Right cardiac atrium (tissue), 5 donors: ENCODE data around the gene SIRPB1. TPM values are rescaled to one million over a fixed set of nuclear protein-coding genes. Genes with fewer than 3 reads are reported as not detected.
"Not testable (repeated sequence)": the region's sequence is repeated elsewhere in the genome, so short reads cannot be mapped to it uniquely, and the experiment has no call there.

Source experiments
- ATAC-seq, 2 donors: fragments of 200-7000 bp; cut with Tn5 transposase; one replicate each; pipeline versions ENCODE4 v1.8.0 to v1.9.1; 2020; ENCODE audit warnings: moderate library complexity in 2 of 2, mild to moderate bottlenecking in 1 of 2
- DNase-seq, 3 donors: peaks; one replicate each; pipeline ENCODE4 v3.0.0-alpha.2; 2020
- H3K27ac ChIP-seq: one replicate; pipeline ENCODE4 v1.5.1; 2013; ENCODE audit warnings: mild to moderate bottlenecking, low read length, control low read depth, moderate library complexity
- H3K27me3 ChIP-seq: one replicate; pipeline ENCODE4 v1.6.1; 2013; ENCODE audit not compliant: control insufficient read depth, insufficient read depth
- H3K4me1 ChIP-seq: one replicate; pipeline ENCODE4 v1.6.1; 2013; ENCODE audit warnings: low read length; ENCODE audit not compliant: control insufficient read depth, insufficient read depth
- H3K4me3 ChIP-seq: one replicate; pipeline ENCODE4 v1.5.1; 2013; ENCODE audit warnings: low read length, control low read depth
- H3K9me3 ChIP-seq: one replicate; pipeline ENCODE4 v1.6.1; 2013; ENCODE audit warnings: low read length; ENCODE audit not compliant: control insufficient read depth
- WGBS: extraction: QIAGEN DNeasy Blood & Tissue Kit; methylation state at CpG from one replicate; pipeline ENCODE4 v1.1.7; 2013; 5-methylcytosine and 5-hydroxymethylcytosine counted together
- intact Hi-C, 4 donors: fragments of 100-400 bp; cut with DNase I; formaldehyde crosslinking; loops; one replicate each; pipeline versions ENCODE4 v1.11.0 to v1.14.0; 2022 to 2023
- polyA plus RNA-seq: library from polyadenylated mRNA; stranded (reverse); fragments of 200-250 nt; gene quantifications from one replicate; pipeline ENCODE4 v1.2.3, GENCODE V29; 2013
- total RNA-seq, 4 donors: library from RNA; stranded (reverse); fragmentation: NEBNext Ultra II Directional; extraction: Animal tissue kit (Norgen Biotek cat#: 25700); gene quantifications; one replicate each; pipeline ENCODE4 v1.2.1, GENCODE V29; 2021
- donor health status: healthy with polysubstance abuse.
- donor health status: DM: no; HTN: yes; CAD: no.
- donor health status: DM: no; HTN: no; CAD: no.
- donor health status: DM: no; HTN: yes; CAD: no; lungs with severe emphysema.
- donor health status: DM: yes; HTN: yes; CAD: no.

The SIRPB1 gene
- total and polyA plus RNA-seq, 5 donors, result 0.35 to 7.2 (median 0.63) TPM

DNA sequence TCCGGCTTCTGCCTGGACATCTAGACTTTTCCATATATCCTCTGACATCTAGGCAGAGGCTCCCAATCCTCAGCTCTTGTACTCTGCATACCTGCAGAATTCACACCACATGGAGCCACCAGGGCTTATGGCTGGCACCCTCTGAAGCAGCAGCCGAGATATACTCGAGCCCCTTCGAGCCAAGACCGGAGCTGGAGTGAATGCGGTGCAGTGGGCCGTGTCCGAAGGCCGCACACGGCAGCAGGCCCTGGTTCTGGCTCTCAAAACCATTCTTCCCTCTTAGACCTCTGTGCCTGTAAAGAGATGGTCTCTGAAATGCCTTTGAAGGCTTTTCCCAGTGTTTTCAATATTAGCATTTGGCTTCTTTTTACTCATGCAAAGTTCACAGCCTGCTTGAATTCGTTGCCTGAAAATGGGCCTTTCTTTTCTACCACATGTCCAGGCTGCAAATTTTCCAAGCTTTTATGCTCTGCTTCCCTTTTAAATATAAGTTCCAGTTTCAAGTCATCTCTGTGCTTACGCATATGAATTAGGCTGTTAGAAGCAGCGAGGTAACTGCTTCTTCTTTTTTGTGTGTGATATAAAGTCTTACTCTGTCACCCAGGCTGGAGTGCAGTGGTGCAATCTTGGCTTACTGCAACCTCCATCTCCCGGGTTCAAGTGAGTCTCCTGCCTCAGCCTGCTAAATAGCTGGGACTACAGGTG, 3.8 kb upstream of the SIRPB1 start:
- H3K27ac ChIP-seq, result no peak overlapping the region
- no peaks in the 10 kb centered on the region for H3K9me3 ChIP-seq
- ATAC-seq (no peak), DNase-seq (no peak)
- intact Hi-C loops, result no loop called here
- no peaks in the 10 kb centered on the region for H3K4me1 ChIP-seq
- 89% methylated on average over 14 of the region's 14 CpGs for WGBS
- no peak overlapping the region for H3K4me3 ChIP-seq
- H3K27me3 ChIP-seq, result peaks cover 2% of the 10 kb centered on the region

DNA sequence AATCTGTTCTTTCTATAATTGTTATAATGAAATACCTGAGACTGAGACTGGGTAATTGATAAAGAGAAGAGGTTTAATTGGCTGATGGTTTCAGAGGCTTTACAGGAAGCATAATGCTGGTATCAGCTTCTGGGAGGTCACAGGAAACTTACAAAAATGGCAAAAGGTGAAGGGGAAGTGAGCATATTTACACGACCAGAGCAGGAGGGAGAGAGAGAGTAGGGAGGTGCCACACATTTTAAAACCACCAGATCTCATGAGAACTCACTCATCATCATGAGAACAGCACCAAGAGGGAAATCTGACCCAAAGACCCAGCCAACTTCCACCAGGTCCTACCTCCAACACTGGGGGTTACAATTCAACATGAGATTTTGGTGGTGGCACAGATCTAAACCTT, 2.6 kb upstream of the SIRPB1 start:
- Histone ChIP-seq H3K4me1 (no peaks in the 10 kb centered on the region), H3K9me3 (no peaks in the 10 kb centered on the region), H3K27ac (no peak overlapping the region), H3K27me3 (peaks cover 2% of the 10 kb centered on the region), H3K4me3 (no peak overlapping the region)
- WGBS, result 10% methylated on average over 1 of the region's 1 CpG
- ATAC-seq (no peak), DNase-seq (no peak)
- intact Hi-C loops, result no loop called here

DNA sequence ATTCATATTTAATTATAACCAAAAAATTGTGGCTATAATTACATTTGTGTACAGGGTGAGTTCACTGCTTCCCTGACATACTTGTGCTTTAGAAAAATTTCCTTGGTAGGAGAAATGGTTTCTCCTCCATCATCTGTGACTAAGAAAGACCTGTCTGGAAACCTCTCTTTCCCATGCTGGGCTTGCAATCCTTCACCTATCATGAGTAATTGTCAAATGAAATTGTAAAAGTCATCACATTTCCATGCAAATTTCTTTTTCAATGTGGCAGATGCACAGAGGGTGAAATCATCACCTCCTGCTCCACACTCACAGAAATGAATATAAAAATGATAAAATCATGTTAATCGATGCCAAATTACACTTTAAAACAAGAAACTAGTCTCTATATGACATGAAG, 1.5 kb upstream of the SIRPB1 start:
- Histone ChIP-seq H3K4me1 (no peaks in the 10 kb centered on the region), H3K27ac (no peak overlapping the region), H3K27me3 (no peaks in the 10 kb centered on the region), H3K9me3 (no peaks in the 10 kb centered on the region), H3K4me3 (no peak overlapping the region)
- intact Hi-C loops, result no loop called here
- 70% methylated on average over 1 of the region's 1 CpG for WGBS
- ATAC-seq (no peak), DNase-seq (no peak)

DNA sequence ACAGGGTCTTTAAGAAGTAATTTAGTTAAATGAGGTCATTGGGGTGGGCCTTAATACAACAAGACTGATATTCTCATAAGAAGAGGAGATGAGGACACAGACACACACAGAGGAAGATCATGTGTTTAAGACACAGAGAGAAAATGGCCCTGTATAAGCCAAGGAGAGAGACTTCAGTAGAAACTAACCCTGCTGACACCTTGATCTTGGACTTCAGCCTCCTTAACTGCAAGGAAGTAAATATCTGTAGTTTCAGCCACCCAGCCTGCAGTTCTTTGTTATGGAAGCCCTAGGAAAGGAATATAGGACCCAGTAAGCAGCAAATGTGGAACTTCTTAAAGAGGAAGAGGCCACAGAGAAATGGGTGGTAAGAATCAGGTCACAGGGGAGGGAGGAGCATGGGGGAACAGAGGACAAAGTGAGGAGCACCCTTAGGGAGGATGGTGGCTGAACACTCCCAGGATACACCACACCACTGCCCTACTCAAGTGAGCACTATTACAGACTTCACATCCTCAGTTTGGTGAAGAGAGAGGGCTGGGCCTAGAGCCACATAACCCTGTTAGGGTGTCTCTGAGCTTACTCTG, 762 bp downstream of the SIRPB1 start:
- no peak overlapping the region for H3K4me3 ChIP-seq
- H3K27me3 ChIP-seq, result no peaks in the 10 kb centered on the region
- no peaks in the 10 kb centered on the region for H3K9me3 ChIP-seq
- H3K4me1 ChIP-seq, result no peaks in the 10 kb centered on the region
- intact Hi-C loops, result no loop called here
- ATAC-seq (peak in 1 of 2 donors; percentile 19), DNase-seq (no peak)
- H3K27ac ChIP-seq, result no peak overlapping the region

DNA sequence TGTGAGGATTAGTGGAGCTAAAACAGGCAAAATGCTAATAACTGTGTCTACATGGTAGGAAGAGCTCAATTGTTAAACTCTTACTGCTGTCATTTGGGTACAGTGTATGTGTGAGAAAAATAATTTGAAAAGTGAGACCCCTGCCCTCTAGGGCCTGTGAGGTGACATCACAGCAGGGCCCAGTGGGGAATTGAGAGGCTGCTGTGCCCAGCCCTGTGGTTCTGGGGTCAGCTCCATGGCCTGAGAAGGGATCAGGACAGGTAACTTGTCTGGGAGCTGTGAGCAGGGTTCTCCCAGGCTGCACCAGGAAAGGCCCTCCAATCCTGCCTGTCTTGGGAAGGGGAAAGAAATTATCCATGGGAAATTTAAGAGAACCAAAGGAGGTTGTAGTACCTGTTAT, 1.3 kb downstream of the SIRPB1 start:
- DNase-seq (no peak), ATAC-seq (no peak)
- intact Hi-C loops, result no loop called here
- H3K27me3 ChIP-seq, result no peaks in the 10 kb centered on the region
- no peak overlapping the region for H3K4me3 ChIP-seq
- no peak overlapping the region for H3K27ac ChIP-seq
- no peaks in the 10 kb centered on the region for H3K4me1 ChIP-seq
- no peaks in the 10 kb centered on the region for H3K9me3 ChIP-seq

DNA sequence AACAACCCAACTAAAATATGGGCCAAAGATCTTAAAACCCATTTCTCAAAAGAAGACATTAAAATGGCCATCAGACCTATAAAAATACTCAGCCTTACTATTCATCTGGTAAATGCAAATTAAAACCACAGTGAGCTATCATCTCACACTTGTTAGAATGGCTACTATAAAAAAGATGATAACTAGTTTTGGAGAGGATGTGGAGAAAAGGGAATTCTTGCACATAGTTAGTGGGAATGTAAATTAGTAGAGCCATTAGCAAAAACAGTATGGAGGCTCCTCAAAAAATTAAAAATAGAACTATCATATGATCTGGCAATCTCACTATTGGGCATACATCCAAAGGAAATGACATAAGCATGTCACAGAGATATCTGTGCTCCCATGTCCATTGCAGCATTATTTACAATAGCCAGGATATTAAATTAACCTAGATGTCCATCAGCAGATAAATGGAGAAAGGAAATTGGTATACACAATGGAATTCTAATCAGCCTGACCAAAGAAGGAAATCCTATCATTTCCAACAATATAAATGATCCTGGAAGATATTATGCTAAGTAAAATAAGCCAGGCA, 2.9 kb downstream of the SIRPB1 start:
- Histone ChIP-seq H3K27me3 (no peaks in the 10 kb centered on the region), H3K4me1 (no peaks in the 10 kb centered on the region), H3K9me3 (no peaks in the 10 kb centered on the region), H3K4me3 (no peak overlapping the region), H3K27ac (no peak overlapping the region)
- intact Hi-C loops, result no loop called here
- ATAC-seq (no peak), DNase-seq (no peak)

DNA sequence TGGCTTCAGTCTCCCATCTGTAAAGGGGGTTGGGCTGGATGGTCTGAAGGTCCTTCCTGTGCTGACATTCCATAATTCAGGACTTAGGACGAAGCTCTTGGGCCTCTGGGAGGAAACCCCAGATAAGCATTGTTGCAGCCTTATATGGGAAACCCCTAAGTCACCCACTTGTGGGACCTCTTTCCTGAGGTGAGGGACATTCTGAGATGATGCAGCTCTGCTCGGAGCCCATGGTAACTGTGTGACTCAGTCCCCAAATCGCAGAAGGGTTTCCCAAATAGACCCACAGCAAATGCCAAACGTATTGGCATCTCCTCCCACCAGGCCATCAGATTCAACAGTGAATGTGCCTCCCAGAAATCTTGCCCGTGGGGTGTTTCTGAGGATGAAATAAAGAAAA, 9.4 kb downstream of the SIRPB1 start:
- H3K27ac ChIP-seq, DNase-seq, ATAC-seq, H3K9me3 ChIP-seq, H3K4me1 ChIP-seq, H3K4me3 ChIP-seq, intact Hi-C loops, H3K27me3 ChIP-seq: not testable (repeated sequence)
- WGBS, result 58% methylated on average over 5 of the region's 5 CpGs

DNA sequence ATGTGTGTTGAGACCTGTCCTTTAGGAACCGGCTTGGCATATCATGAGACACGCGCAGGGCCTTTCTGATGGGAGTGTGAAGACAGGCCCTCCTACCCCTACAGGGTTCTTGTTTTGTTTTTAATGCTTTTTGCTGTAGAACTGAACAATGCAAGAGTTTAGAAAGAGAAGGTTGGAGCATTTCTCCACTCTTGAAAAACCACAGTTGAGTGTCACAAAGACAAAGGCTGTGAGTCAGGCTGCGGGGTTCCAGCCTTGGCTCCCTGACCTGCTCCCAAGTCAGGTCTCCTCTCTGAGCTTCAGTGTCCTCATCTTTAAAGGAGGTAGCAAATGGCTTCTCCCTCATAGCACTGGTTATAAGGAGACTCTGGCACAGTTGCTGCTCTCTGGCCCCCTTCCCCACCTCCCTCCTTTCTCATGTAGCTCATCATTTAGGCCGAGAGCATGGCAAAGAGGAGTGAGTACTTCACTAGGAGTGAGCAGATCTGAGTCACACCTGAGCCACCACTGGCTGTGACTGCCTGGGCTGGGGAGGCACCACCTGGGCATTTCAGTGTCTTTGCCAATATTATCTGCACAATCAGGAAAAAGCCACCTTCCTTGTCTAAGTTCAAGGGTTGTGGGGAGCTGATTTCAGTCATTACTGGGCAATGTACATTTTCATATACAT, 11.0 kb downstream of the SIRPB1 start:
- H3K4me3 ChIP-seq, H3K27me3 ChIP-seq, intact Hi-C loops, ATAC-seq, H3K9me3 ChIP-seq, H3K27ac ChIP-seq, H3K4me1 ChIP-seq, DNase-seq: not testable (repeated sequence)
- WGBS, result 81% methylated on average over 3 of the region's 5 CpGs

DNA sequence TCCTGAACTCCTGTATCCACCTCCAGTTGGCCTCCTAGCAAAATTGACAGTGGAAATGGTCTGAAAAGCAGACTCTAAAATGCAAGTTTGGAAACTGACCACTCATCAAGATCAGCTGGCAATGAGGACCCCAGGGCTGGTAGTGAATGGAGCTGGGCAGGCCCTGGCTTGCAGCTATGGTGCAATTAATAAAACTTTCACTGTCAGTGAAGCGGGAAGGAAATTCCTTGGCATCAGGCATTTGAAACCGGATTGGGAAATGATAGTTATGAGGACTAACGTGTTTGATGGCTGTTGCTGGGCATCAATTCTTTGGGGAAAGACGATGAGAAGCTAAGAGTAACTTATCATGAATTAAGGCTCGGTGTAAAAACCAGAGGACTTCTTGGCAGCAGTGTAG, 19.1 kb downstream of the SIRPB1 start:
- 63% methylated on average over 5 of the region's 5 CpGs for WGBS
- DNase-seq, result no peak
- intact Hi-C loops, result no loop called here
- H3K27me3 ChIP-seq, result no peaks in the 10 kb centered on the region
- no peak for ATAC-seq
- no peaks in the 10 kb centered on the region for H3K9me3 ChIP-seq
- H3K4me1 ChIP-seq, result no peaks in the 10 kb centered on the region
- no peak overlapping the region for H3K27ac ChIP-seq
- H3K4me3 ChIP-seq, result no peak overlapping the region

DNA sequence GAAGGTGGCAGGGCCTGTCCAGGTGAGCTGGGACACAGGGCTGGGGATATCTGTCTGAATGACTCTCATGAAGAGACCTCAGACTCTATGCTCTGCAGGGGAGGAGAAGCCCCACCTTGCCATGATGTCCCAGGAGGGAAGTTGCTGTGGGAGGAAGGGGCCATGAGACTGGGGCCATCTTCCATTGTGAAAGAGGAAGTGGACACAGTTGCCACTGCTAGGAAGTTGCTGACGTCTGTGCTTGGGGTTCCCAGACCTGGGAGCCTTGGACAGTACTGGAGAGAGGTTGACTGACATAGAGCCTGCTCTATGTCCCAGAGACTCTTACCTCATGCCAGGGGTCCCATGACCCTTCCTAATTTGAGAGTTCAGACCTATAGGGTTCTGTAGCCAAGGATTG, 24.5 kb downstream of the SIRPB1 start:
- intact Hi-C loops, result no loop called here

More for the DNA sequence above, 24.5 kb downstream of the SIRPB1 start:
- Histone ChIP-seq H3K4me1 (no peaks in the 10 kb centered on the region), H3K4me3 (no peak overlapping the region), H3K27ac (no peak overlapping the region), H3K9me3 (no peaks in the 10 kb centered on the region), H3K27me3 (no peaks in the 10 kb centered on the region)
- DNase-seq (peak in 1 of 3 donors; percentile 64), ATAC-seq (no peak)
- 21% methylated on average over 1 of the region's 1 CpG for WGBS
